Measurements from ENCODE around the gene KCNJ1.

KCNJ1 gene

DNA sequence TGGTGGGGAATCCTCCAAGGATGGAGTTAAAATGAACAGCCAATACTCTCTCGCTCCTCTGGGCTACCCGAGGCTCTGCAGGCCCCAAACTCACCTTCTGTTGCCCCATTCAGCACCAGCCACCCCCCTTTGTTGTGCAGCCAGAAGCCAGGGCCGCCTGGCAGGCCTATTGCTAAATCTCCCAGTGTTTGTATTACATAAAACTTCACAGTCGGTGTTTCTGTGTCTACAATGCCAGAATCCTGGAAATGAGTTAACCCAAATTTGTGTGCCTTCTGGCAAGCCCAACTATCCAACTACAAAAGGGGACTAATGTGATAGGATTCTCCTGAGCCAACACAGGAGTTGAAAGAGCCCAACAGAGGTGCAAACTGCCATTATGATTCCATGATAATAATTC, 33.4 kb upstream of the KCNJ1 start:
- H3K4me3 ChIP-seq (ENCODE audit: low read length) = no peak overlapping the region
- peaks cover 97% of the 10 kb centered on the region for H3K27me3 ChIP-seq (ENCODE audit: insufficient read depth, low read length)
- no peak overlapping the region for H3K27ac ChIP-seq (ENCODE audit: low read depth, low read length)
- H3K4me1 ChIP-seq (ENCODE audit: insufficient read depth, low read length) = peaks cover 35% of the 10 kb centered on the region
- H3K9ac ChIP-seq (ENCODE audit: low read depth, low read length) = no peak overlapping the region
- no peaks in the 10 kb centered on the region for H3K36me3 ChIP-seq (ENCODE audit: insufficient read depth, low read length)
- 78% methylated on average over 4 of the region's 4 CpGs for WGBS
- H3K9me3 ChIP-seq (ENCODE audit: insufficient read depth, low read depth, low read length) = no peaks in the 10 kb centered on the region

DNA sequence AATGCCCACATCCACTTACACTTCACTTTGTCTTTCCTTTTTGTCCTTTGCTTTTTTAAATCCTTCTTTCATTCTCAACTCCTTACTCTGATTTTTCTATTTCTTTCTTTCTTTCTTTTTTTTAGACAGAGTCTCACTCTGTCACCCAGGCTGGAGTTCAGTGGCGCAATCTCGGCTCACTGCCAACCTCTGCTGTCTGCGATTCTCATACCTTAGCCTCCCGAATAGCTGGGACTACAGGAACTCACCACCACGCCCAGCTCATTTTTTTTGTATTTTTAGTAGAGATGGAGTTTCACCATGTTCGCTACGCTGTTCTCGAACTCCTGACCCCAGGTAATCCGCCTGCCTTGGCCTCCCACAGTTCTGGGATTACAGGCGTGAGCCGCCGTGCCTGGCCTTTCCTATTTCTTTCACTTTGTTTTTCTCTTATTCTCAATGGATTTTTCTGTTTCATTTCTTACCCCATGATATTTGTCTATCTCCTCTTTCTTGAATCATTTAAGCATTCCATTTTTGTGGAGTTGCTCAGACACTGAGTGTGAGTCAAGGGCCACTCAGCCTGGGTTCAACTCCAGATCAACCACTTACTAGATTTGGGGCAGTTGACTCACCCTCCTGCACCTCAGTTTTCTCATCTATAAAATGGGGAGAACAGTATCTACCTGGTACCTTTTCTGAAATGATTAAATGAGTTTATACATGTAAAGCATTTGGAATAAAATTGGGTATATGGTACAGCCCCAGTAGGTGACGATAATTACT, 31.7 kb upstream of the KCNJ1 start:
- H3K4me3 ChIP-seq (ENCODE audit: low read length) = no peak overlapping the region
- no peaks in the 10 kb centered on the region for H3K9me3 ChIP-seq (ENCODE audit: insufficient read depth, low read depth, low read length)
- 93% methylated on average over 13 of the region's 13 CpGs for WGBS
- H3K27me3 ChIP-seq (ENCODE audit: insufficient read depth, low read length) = peaks cover 96% of the 10 kb centered on the region
- H3K36me3 ChIP-seq (ENCODE audit: insufficient read depth, low read length) = no peaks in the 10 kb centered on the region
- peaks cover 25% of the 10 kb centered on the region for H3K4me1 ChIP-seq (ENCODE audit: insufficient read depth, low read length)
- H3K9ac ChIP-seq (ENCODE audit: low read depth, low read length) = no peak overlapping the region
- H3K27ac ChIP-seq (ENCODE audit: low read depth, low read length) = no peak overlapping the region

DNA sequence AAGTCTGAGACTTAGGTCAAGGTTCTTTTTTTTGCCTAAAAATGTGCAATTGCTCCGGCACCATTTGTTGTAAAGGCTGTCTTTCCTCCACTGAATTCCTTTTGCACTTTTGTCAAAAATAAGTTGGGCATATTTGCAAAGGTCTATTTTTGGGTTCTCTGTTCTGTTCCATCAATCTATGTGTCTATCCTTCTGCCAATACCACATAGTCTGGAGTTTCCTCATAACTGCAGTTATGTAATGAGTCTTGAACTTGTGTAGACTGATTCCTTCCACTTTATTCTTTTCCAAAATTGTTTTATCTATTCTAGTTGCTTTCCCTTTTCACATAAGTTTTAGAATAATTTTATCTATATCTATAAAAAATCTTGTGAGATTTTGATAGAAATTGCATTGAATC, 30.7 kb upstream of the KCNJ1 start:
- H3K9me3 ChIP-seq (ENCODE audit: insufficient read depth, low read depth, low read length) = no peaks in the 10 kb centered on the region
- peaks cover 15% of the 10 kb centered on the region for H3K4me1 ChIP-seq (ENCODE audit: insufficient read depth, low read length)
- H3K4me3 ChIP-seq (ENCODE audit: low read length) = no peak overlapping the region
- peaks cover 96% of the 10 kb centered on the region for H3K27me3 ChIP-seq (ENCODE audit: insufficient read depth, low read length)
- no peaks in the 10 kb centered on the region for H3K36me3 ChIP-seq (ENCODE audit: insufficient read depth, low read length)
- WGBS = 92% methylated on average over 1 of the region's 1 CpG
- no peak overlapping the region for H3K9ac ChIP-seq (ENCODE audit: low read depth, low read length)
- no peak overlapping the region for H3K27ac ChIP-seq (ENCODE audit: low read depth, low read length)

DNA sequence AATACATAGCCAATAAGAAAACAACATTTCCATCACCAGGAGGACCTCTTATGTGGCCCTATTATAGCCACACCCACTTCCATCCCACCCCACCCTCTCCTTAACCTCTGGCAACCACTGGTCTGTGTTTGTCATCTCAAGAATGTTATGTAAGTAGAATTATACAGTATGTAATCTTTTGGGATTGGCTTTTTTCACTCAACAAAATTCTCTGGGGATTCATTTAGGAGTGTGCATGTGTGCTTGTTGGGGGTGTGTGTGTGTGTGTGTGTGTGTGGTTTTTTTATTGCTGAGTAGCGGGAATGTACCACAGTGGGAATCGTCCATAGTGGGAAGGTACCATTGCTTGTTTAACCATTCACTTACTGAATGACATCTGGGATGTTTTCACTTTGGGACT, 29.3 kb upstream of the KCNJ1 start:
- WGBS = 75% methylated on average over 2 of the region's 2 CpGs
- Histone ChIP-seq H3K27me3 (ENCODE audit: insufficient read depth, low read length) (peaks cover 96% of the 10 kb centered on the region), H3K4me1 (ENCODE audit: insufficient read depth, low read length) (peaks cover 13% of the 10 kb centered on the region), H3K9me3 (ENCODE audit: insufficient read depth, low read depth, low read length) (no peaks in the 10 kb centered on the region), H3K4me3 (ENCODE audit: low read length) (no peak overlapping the region), H3K36me3 (ENCODE audit: insufficient read depth, low read length) (no peaks in the 10 kb centered on the region), H3K27ac (ENCODE audit: low read depth, low read length) (no peak overlapping the region), H3K9ac (ENCODE audit: low read depth, low read length) (no peak overlapping the region)

DNA sequence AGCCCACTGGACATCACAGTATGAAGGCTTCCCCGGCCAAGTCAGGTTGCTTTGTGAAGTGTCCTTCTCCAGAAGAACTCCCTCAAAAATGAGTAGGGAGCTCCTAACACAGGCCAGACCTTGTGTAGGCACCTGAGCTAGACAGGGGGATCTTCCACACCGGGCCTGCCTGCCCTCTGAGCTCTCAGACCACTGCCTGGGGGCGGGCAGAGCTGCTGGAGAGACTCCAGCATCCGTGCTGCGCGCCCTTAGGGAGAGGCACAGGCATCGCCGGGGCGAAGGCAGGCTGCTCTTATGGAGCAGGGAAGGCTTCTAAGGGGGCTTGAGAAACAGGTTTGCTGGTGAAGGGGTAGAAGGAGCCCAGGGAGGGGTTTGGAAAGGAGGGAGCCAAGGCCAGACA, 28.4 kb upstream of the KCNJ1 start:
- Histone ChIP-seq H3K9ac (ENCODE audit: low read depth, low read length) (no peak overlapping the region), H3K27ac (ENCODE audit: low read depth, low read length) (no peak overlapping the region), H3K36me3 (ENCODE audit: insufficient read depth, low read length) (no peaks in the 10 kb centered on the region), H3K27me3 (ENCODE audit: insufficient read depth, low read length) (peaks cover 96% of the 10 kb centered on the region), H3K4me3 (ENCODE audit: low read length) (no peak overlapping the region), H3K4me1 (ENCODE audit: insufficient read depth, low read length) (peaks cover 13% of the 10 kb centered on the region), H3K9me3 (ENCODE audit: insufficient read depth, low read depth, low read length) (no peaks in the 10 kb centered on the region)
- WGBS = 84% methylated on average over 9 of the region's 9 CpGs

DNA sequence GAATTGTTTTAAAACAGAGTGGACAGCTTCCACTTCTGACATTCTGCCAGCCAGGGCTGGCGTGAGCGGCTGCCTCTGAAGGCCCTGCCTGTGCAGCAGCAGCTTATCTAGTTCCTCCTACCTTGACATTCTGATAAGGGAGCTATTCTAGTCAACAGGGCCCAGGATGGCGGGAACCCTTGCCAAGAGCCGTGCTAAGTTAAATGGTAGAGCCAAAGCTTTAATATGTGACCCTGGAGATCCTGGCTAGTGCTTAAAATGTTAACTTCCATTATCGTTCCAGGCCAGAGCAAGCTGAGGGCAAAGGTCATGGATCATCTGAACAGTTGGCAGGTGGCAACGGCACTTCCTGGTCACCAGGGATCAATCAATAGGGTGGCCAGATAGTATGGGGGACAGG, 27.6 kb upstream of the KCNJ1 start:
- WGBS = 81% methylated on average over 6 of the region's 6 CpGs
- peaks cover 18% of the 10 kb centered on the region for H3K4me1 ChIP-seq (ENCODE audit: insufficient read depth, low read length)
- H3K27me3 ChIP-seq (ENCODE audit: insufficient read depth, low read length) = peaks cover 96% of the 10 kb centered on the region
- no peak overlapping the region for H3K9ac ChIP-seq (ENCODE audit: low read depth, low read length)
- no peaks in the 10 kb centered on the region for H3K36me3 ChIP-seq (ENCODE audit: insufficient read depth, low read length)
- H3K9me3 ChIP-seq (ENCODE audit: insufficient read depth, low read depth, low read length) = no peaks in the 10 kb centered on the region
- H3K4me3 ChIP-seq (ENCODE audit: low read length) = no peak overlapping the region
- no peak overlapping the region for H3K27ac ChIP-seq (ENCODE audit: low read depth, low read length)

DNA sequence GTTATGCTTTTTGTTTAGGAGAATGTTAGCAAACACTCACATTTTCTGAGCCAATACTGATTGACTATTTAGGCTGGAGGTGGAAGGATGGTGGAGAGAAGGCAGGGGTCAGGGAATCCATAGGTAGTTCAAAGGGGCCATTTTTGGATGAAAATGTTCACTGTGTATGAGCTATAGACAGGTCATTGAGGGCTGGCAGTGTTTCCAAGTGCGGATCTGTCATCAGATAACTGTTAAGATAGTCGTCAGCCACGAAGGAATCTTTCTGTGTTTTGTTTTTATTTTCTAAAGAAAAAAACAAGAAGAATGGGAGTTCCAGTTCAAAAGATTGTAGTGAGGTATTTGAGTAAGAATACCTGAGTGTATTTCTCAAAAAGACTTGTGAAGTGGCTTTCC, 27.2 kb upstream of the KCNJ1 start:
- no peaks in the 10 kb centered on the region for H3K36me3 ChIP-seq (ENCODE audit: insufficient read depth, low read length)
- no peak overlapping the region for H3K27ac ChIP-seq (ENCODE audit: low read depth, low read length)
- no peak overlapping the region for H3K9ac ChIP-seq (ENCODE audit: low read depth, low read length)
- no peaks in the 10 kb centered on the region for H3K9me3 ChIP-seq (ENCODE audit: insufficient read depth, low read depth, low read length)
- peaks cover 19% of the 10 kb centered on the region for H3K4me1 ChIP-seq (ENCODE audit: insufficient read depth, low read length)
- 89% methylated on average over 3 of the region's 3 CpGs for WGBS
- no peak overlapping the region for H3K4me3 ChIP-seq (ENCODE audit: low read length)
- H3K27me3 ChIP-seq (ENCODE audit: insufficient read depth, low read length) = peaks cover 96% of the 10 kb centered on the region

DNA sequence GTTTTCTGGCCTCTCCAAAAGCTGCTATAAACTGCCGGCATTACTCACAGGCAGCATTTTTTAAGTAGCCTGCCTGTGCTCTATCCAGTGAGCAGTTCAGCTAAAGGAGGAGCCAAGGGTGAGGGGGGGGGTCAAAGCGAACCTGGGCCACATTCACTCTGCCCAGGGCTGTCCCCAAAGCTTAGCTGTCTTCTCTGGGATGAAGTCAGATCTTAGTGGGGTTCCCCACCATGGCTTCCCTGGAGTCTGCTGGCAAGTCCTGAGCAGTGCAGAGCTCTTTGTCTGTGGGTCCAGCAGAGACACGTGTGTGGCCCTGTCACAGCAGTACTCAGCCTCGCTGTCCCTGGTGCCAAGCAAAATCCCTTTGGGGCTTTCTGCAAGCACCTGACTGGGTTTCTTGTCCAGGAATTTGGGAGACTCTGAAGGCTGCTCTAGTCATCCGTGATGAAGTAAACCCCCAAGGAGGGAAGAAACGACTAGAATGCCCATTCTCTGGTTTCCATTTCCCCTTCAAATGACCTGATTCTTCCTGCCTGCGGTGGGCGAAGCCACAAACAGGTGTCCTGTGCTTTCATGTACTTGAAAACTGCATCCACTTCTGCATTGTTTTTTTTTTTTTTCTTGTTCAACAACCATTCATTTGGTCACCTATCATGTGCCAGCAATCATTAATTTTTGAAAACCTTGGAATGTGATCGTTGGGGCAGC, 26.6 kb upstream of the KCNJ1 start:
- no peak overlapping the region for H3K9ac ChIP-seq (ENCODE audit: low read depth, low read length)
- H3K4me1 ChIP-seq (ENCODE audit: insufficient read depth, low read length) = peaks cover 19% of the 10 kb centered on the region
- H3K9me3 ChIP-seq (ENCODE audit: insufficient read depth, low read depth, low read length) = no peaks in the 10 kb centered on the region

DNA sequence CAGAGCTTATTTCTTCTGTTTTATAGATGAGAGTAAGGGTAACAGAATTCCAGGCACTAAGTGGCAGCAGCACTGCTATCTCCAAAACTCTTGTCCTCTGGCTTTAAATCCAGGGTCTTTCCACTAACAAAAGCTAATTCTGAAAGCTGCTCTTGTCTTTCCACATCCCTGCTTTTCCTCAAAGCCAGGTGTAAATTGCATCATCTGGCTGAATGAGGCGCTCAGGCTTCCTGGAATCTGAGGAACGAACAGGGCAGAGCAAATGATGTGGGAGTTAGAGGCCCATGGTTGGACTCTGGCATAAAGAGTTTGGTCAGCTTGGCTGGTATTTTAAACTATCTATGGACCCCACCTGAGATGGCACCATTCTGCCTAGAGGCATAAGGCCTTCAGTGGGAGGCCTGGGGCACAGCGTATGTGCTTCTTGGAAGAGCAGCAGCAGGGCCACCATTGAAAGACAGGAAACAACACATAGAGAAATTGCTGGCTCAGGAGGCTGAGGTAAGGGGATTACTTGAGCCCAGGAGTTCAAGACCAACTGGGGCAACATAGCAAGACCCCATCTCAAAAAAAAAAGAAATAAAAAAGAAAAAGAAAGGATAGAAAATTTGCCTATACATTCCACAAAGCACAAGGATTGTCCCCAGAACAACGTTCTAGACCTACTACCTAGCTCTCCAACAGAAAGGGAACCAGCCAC, 25.9 kb upstream of the KCNJ1 start:
- WGBS = 78% methylated on average over 4 of the region's 4 CpGs
- peaks cover 22% of the 10 kb centered on the region for H3K4me1 ChIP-seq (ENCODE audit: insufficient read depth, low read length)
- no peaks in the 10 kb centered on the region for H3K36me3 ChIP-seq (ENCODE audit: insufficient read depth, low read length)
- no peak overlapping the region for H3K4me3 ChIP-seq (ENCODE audit: low read length)
- no peaks in the 10 kb centered on the region for H3K9me3 ChIP-seq (ENCODE audit: insufficient read depth, low read depth, low read length)
- peaks cover 96% of the 10 kb centered on the region for H3K27me3 ChIP-seq (ENCODE audit: insufficient read depth, low read length)
- H3K9ac ChIP-seq (ENCODE audit: low read depth, low read length) = no peak overlapping the region
- H3K27ac ChIP-seq (ENCODE audit: low read depth, low read length) = no peak overlapping the region

More for the DNA sequence above, 26.6 kb upstream of the KCNJ1 start:
- Histone ChIP-seq H3K4me3 (ENCODE audit: low read length) (no peak overlapping the region), H3K27me3 (ENCODE audit: insufficient read depth, low read length) (peaks cover 96% of the 10 kb centered on the region), H3K27ac (ENCODE audit: low read depth, low read length) (no peak overlapping the region), H3K36me3 (ENCODE audit: insufficient read depth, low read length) (no peaks in the 10 kb centered on the region)
- WGBS = 84% methylated on average over 9 of the region's 9 CpGs

DNA sequence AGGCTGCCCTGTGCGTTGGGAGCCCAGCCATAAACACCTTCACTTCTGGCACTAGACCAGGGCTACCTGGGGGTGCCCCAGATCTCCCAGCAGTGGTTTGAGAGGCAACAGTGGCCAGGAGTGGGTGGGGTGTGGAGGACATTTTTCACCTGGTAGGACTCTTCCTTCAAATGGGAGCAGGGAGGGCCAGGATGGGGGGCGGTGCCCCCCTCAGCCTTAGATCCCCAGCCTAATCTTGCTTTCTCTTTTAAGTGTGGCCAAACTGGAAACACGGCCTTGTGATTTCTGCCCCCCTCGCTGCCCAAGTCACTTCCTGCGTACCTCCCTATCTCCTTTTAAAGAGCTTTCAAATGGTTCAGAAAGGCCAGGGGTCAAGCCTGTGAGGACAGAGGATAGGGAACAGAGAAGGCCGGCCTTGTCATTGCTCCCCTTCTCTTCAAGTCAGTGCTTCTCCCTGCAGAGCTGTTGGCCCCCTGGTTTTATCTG, 24.9 kb upstream of the KCNJ1 start:
- Histone ChIP-seq H3K4me3 (ENCODE audit: low read length) (peak overlapping the region; percentile 38; the same call in 1 of the 2 replicates), H3K36me3 (ENCODE audit: insufficient read depth, low read length) (no peaks in the 10 kb centered on the region), H3K9me3 (ENCODE audit: insufficient read depth, low read depth, low read length) (no peaks in the 10 kb centered on the region), H3K9ac (ENCODE audit: low read depth, low read length) (no peak overlapping the region), H3K27me3 (ENCODE audit: insufficient read depth, low read length) (peaks cover 99% of the 10 kb centered on the region), H3K4me1 (ENCODE audit: insufficient read depth, low read length) (peaks cover 22% of the 10 kb centered on the region), H3K27ac (ENCODE audit: low read depth, low read length) (no peak overlapping the region)
- 37% methylated on average over 6 of the region's 6 CpGs for WGBS

Measured in HUES64 (cell line).